HepG2 (cell line): ENCODE measurements around the gene XXYLT1. TPM values are rescaled to one million over a fixed set of nuclear protein-coding genes. Genes with fewer than 3 reads are reported as not detected.

Experiments
- DMAP1 ChIP-seq: IDR thresholded peaks from 2 replicates; pipeline ENCODE4 v1.6.1; 2016
- ERF ChIP-seq: IDR thresholded peaks from 2 replicates; pipeline ENCODE4 v1.6.1; 2018; ENCODE audit warnings: missing biosample characterization, missing genetic modification reagents
- GABPB1 ChIP-seq: IDR thresholded peaks from 2 replicates; pipeline ENCODE4 v1.6.1; 2016; ENCODE audit warnings: mild to moderate bottlenecking, missing genetic modification reagents, moderate library complexity, missing compliant biosample characterization
- MED8 ChIP-seq: sonication (generic); formaldehyde crosslinking; IDR thresholded peaks from 2 replicates; pipeline ENCODE4 v1.8.1; 2023; ENCODE audit warnings: mild to moderate bottlenecking, missing genetic modification reagents; ENCODE audit not compliant: insufficient replicate concordance
- NCOA5 ChIP-seq: sonication (generic); formaldehyde crosslinking; IDR thresholded peaks from 2 replicates; pipeline ENCODE4 v1.4.0; 2020; ENCODE audit warnings: missing genetic modification reagents
- NONO ChIP-seq, 2 experiments: fragments of 450-650 bp in 1 of 2; sonication (generic) in 1 of 2; formaldehyde crosslinking in 1 of 2; IDR thresholded peaks in 1 of 2; conservative IDR thresholded peaks in 1 of 2; 2 replicates each; pipeline versions ENCODE4 v1.6.1 to v1.8.0; 2017 to 2022; ENCODE audit warnings: mild to moderate bottlenecking in 1 of 2, missing genetic modification reagents in 1 of 2, moderate library complexity in 1 of 2
- PATZ1 ChIP-seq: sonication (generic); formaldehyde crosslinking; IDR thresholded peaks from 2 replicates; pipeline ENCODE4 v1.4.0; 2020; ENCODE audit warnings: missing genetic modification reagents
- PBX2 ChIP-seq: IDR thresholded peaks from 2 replicates; pipeline ENCODE4 v1.6.1; 2016; ENCODE audit warnings: control low read depth
- PLRG1 ChIP-seq: fragments of 450-650 bp; conservative IDR thresholded peaks from 2 replicates; pipeline ENCODE4 v1.6.1; 2016
- SP5 ChIP-seq: IDR thresholded peaks from 2 replicates; pipeline ENCODE4 v1.6.1; 2016; ENCODE audit warnings: low read depth, borderline replicate concordance
- SSRP1 ChIP-seq: IDR thresholded peaks from 2 replicates; pipeline ENCODE4 v1.6.1; 2016; ENCODE audit warnings: control low read depth
- STAG1 ChIP-seq: sonication (generic); formaldehyde crosslinking; IDR thresholded peaks from 2 replicates; pipeline ENCODE4 v1.4.0; 2020; ENCODE audit warnings: missing genetic modification reagents
- TFE3 ChIP-seq: IDR thresholded peaks from 2 replicates; pipeline ENCODE4 v1.6.1; 2016
- TGIF2 ChIP-seq: IDR thresholded peaks from 2 replicates; pipeline ENCODE4 v1.6.1; 2016; ENCODE audit warnings: control low read depth, missing compliant biosample characterization
- UBTF ChIP-seq: sonication (generic); formaldehyde crosslinking; IDR thresholded peaks from 2 replicates; pipeline ENCODE4 v1.4.0; 2020; ENCODE audit warnings: mild to moderate bottlenecking, missing genetic modification reagents
- ZNF207 ChIP-seq: fragments of 450-650 bp; IDR thresholded peaks from 2 replicates; pipeline ENCODE4 v1.6.1; 2016; ENCODE audit warnings: antibody characterized with exemption, borderline replicate concordance
- ZNF33B ChIP-seq: sonication (generic); formaldehyde crosslinking; IDR thresholded peaks from 2 replicates; pipeline ENCODE4 v1.5.1; 2020; ENCODE audit warnings: mild to moderate bottlenecking, missing genetic modification reagents
- ZNF414 ChIP-seq: sonication (generic); formaldehyde crosslinking; IDR thresholded peaks from 2 replicates; pipeline ENCODE4 v1.5.0; 2020; ENCODE audit warnings: missing genetic modification reagents
- ZNF451 ChIP-seq: sonication (generic); formaldehyde crosslinking; IDR thresholded peaks from 2 replicates; pipeline ENCODE4 v1.5.0; 2020; ENCODE audit warnings: mild to moderate bottlenecking, missing genetic modification reagents
- ZNF558 ChIP-seq: sonication (generic); formaldehyde crosslinking; IDR thresholded peaks from 2 replicates; pipeline ENCODE4 v1.9.0; 2022; ENCODE audit warnings: mild to moderate bottlenecking, missing genetic modification reagents, borderline replicate concordance
- ZNF639 ChIP-seq: conservative IDR thresholded peaks from 2 replicates; pipeline ENCODE4 v1.6.1; 2018; ENCODE audit warnings: missing genetic modification reagents
- polyA plus RNA-seq, 8 experiments: library from polyadenylated mRNA; depleted of rRNA in 3 of 8; stranded (reverse) in 7 of 8; unstranded in 1 of 8; fragments of >200 nt; fragmentation: Illumina TruSeq in 4 of 8; extraction: Trizol in 4 of 8; gene quantifications; 2 replicates each; pipeline versions ENCODE4 v1.2.1 to v1.2.3, GENCODE V29; 2011 to 2016; ENCODE audit warnings: low read depth in 4 of 8, missing spikeins in 1 of 8, mixed read lengths in 1 of 8; ENCODE audit not compliant: insufficient read depth in 1 of 8
- total RNA-seq, 5 experiments: library from RNA; depleted of rRNA; stranded (reverse); fragments of >200 nt; fragmentation: Illumina TruSeq; extraction: Trizol; gene quantifications; 2 replicates each; pipeline ENCODE4 v1.2.3, GENCODE V29; 2016; ENCODE audit warnings: low read depth in 1 of 5

Gene XXYLT1
- total and polyA plus RNA-seq, 2 of the 13 experiments (the other 11 are each of a cell fraction or from before 2014, with no cell fraction given) = 17.7 to 19.0 TPM

GRCh38 chr3:195164573-195165264, 106.2 kb downstream of the XXYLT1 start (continued):
- peak; percentile 81; the same call in 1 of the 2 replicates for TF ChIP-seq ZNF639 (CRISPR knock-in tag)
- no peak for TF ChIP-seq ZNF207
- peak; percentile 88 for TF ChIP-seq TFE3 (CRISPR knock-in tag)
- peak; percentile 68; the same call in 1 of the 2 replicates for TF ChIP-seq UBTF (CRISPR knock-in tag)
- no peak for TF ChIP-seq ZNF33B
- no peak for TF ChIP-seq PLRG1
- peak; percentile 80; the same call in 1 of the 2 replicates for TF ChIP-seq ZNF558 (CRISPR knock-in tag)
- peak; percentile 49; the same call in 1 of the 2 replicates for TF ChIP-seq GABPB1 (CRISPR knock-in tag)
- TF ChIP-seq PBX2 = peak; percentile 84
- TF ChIP-seq ZNF451 = peak; percentile 63; the same call in 1 of the 2 replicates
- TF ChIP-seq TGIF2 = peak; percentile 73
- TF ChIP-seq PATZ1 (CRISPR knock-in tag) = peak; percentile 93
- TF ChIP-seq NCOA5 (CRISPR knock-in tag) = no peak
- TF ChIP-seq ERF (CRISPR knock-in tag) = peak; percentile 64
- TF ChIP-seq STAG1 = peak; percentile 50
- peak; percentile 98 for TF ChIP-seq ZNF414 (CRISPR knock-in tag)
- peak; percentile 95; the same call in 1 of the 2 replicates for TF ChIP-seq SSRP1
- TF ChIP-seq NONO (IDR thresholded peaks at IDR 0.05) = no peak
- TF ChIP-seq NONO (CRISPR knock-in tag; conservative IDR thresholded peaks at IDR 0.05) = peak; percentile 91
- peak; percentile 99 for TF ChIP-seq MED8 (CRISPR knock-in tag)
- TF ChIP-seq SP5 = peak; percentile 98
- TF ChIP-seq DMAP1 = peak; percentile 81; the same call in 1 of the 2 replicates
